Transverse colon (tissue), 4 donors: ENCODE results near the gene AXIN1. TPM values are rescaled to one million over a fixed set of nuclear protein-coding genes. Genes with fewer than 3 reads are reported as not detected.
A peak's percentile ranks its signal among the peaks of the same experiment; 100 is the strongest.

Source experiments
- DNase-seq: peaks from one replicate; pipeline ENCODE4 v3.0.0-alpha.2; 2019
- H3K27ac ChIP-seq, 4 donors: fragments of 200-600 bp; sonication (generic); 2 replicates each; pipeline ENCODE4 v1.5.1; 2016 to 2018; ENCODE audit warnings: inconsistent platforms in 4 of 4
- H3K27me3 ChIP-seq: fragments of 200-600 bp; sonication (generic); 2 replicates; pipeline ENCODE4 v1.5.1; 2017; ENCODE audit warnings: inconsistent platforms
- H3K36me3 ChIP-seq, 4 donors: fragments of 200-600 bp; sonication (generic); 2 replicates each; pipeline ENCODE4 v1.5.1; 2017 to 2019; ENCODE audit warnings: inconsistent platforms in 4 of 4
- H3K4me1 ChIP-seq, 4 donors: fragments of 200-600 bp; sonication (generic); 2 replicates each; pipeline ENCODE4 v1.5.1; 2017 to 2020; ENCODE audit warnings: inconsistent platforms in 4 of 4
- H3K4me3 ChIP-seq, 4 donors: fragments of 200-600 bp; sonication (generic); 1 replicate in 1 of 4; 2 replicates in 3 of 4; pipeline versions ENCODE4 v1.5.1 to v1.6.1; 2017 to 2019; ENCODE audit warnings: inconsistent platforms in 4 of 4
- H3K9me3 ChIP-seq, 2 donors: fragments of 200-600 bp; sonication (generic); 2 replicates each; pipeline ENCODE4 v1.5.1; 2017 to 2019; ENCODE audit warnings: inconsistent platforms in 2 of 2
- EP300 ChIP-seq: sonication (generic); formaldehyde crosslinking; IDR thresholded peaks from one replicate; pipeline ENCODE4 v1.6.1; 2017; ENCODE audit warnings: antibody characterized with exemption, low read depth
- POLR2A ChIP-seq: fragments of 450-650 bp; IDR thresholded peaks from one replicate; pipeline ENCODE4 v1.6.1; 2016; ENCODE audit warnings: antibody characterized with exemption, mild to moderate bottlenecking, moderate library complexity
- POLR2AphosphoS5 ChIP-seq, 3 donors: sonication (generic); formaldehyde crosslinking; IDR thresholded peaks; one replicate each; pipeline ENCODE4 v1.6.1; 2016; ENCODE audit warnings: antibody characterized with exemption in 3 of 3
- WGBS, 2 donors: methylation state at CpG; one replicate each; pipeline ENCODE4 v1.1.5; 2018; ENCODE audit warnings: low coverage in 1 of 2; 5-methylcytosine and 5-hydroxymethylcytosine counted together
- in situ Hi-C, 4 donors: fragments of 200-750 bp; cut with MboI; loops; one replicate each; pipeline versions ENCODE4 v1.15.0 to v1.15.1; 2017; ENCODE audit warnings: low sequenced_read_pairs in 3 of 4, low pct_ligation_motif_present in 1 of 4, low pct_unique_long_range_greater_than_20kb in 1 of 4
- intact Hi-C: fragments of 100-400 bp; cut with DNase I; formaldehyde crosslinking; loops from one replicate; pipeline ENCODE4 v1.15.1; 2023; ENCODE audit warnings: low total_unique reads
- total RNA-seq, 4 donors: library from RNA; depleted of rRNA; stranded (reverse); fragments of >200 nt; gene quantifications; one replicate each; pipeline ENCODE4 v1.1.0, GENCODE V29; 2016
- TF ChIP-seq, protein P1 (sequence below), 5 experiments: fragments of 200-600 bp in 3 of 5; fragments of 450-650 bp in 2 of 5; sonication (generic) in 3 of 5; IDR thresholded peaks; 1 replicate in 2 of 5; 2 replicates in 3 of 5; pipeline ENCODE4 v1.5.1; 2016 to 2017; ENCODE audit warnings: antibody characterized with exemption in 5 of 5, inconsistent platforms in 3 of 5, mild to moderate bottlenecking in 2 of 5, moderate library complexity in 1 of 5

The AXIN1 gene
- total RNA-seq, 4 donors from 2014 or later, result 41.4 to 73.7 (median 58.7) TPM

DNA sequence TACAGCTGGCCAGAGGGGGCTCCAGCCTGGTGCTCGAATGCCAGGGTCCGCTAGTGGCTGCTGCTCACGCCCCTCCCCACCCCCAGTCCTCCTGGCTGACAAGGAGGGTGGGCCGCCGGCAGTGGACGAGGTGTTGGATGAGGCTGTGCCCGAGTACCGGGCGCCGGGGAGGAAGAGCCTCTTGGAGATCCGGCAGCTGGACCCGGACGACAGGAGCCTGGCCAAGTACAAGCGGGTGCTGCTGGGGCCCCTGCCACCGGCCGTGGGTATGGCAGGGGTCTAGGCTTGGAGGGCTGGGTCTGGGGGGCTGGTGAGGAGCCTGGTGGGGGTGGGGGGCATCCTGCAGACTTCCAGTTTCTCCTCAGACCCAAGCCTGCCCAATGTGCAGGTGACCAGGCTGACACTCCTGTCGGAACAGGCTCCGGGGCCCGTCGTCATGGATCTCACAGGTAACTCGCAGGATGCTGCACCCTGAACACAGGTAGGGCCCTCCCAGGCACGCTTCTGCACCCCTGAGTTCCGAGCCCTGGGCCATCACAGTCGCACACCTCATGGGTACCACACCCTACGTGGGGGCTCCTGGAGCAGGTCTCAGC is 70.8 kb downstream of the AXIN1 start:
- Histone ChIP-seq H3K4me3 (no peak overlapping the region), H3K4me1 (peaks cover 6 to 18% (median 11%) of the 10 kb centered on the region in 4 donors), H3K36me3 (no peaks in the 10 kb centered on the region), H3K9me3 (no peaks in the 10 kb centered on the region), H3K27me3 (peaks cover 48% of the 10 kb centered on the region), H3K27ac (no peak overlapping the region)
- in situ Hi-C loops, result no loop called here
- 43% methylated on average over 25 of the region's 25 CpGs; no CpG with 5 or more reads in 1 of the 2 donors for WGBS, 2 donors
- intact Hi-C loops, result no loop called here
- no peak for TF ChIP-seq EP300
- no peak for TF ChIP-seq POLR2AphosphoS5 (IDR thresholded peaks at IDR 0.05)
- TF ChIP-seq, protein P1, sequence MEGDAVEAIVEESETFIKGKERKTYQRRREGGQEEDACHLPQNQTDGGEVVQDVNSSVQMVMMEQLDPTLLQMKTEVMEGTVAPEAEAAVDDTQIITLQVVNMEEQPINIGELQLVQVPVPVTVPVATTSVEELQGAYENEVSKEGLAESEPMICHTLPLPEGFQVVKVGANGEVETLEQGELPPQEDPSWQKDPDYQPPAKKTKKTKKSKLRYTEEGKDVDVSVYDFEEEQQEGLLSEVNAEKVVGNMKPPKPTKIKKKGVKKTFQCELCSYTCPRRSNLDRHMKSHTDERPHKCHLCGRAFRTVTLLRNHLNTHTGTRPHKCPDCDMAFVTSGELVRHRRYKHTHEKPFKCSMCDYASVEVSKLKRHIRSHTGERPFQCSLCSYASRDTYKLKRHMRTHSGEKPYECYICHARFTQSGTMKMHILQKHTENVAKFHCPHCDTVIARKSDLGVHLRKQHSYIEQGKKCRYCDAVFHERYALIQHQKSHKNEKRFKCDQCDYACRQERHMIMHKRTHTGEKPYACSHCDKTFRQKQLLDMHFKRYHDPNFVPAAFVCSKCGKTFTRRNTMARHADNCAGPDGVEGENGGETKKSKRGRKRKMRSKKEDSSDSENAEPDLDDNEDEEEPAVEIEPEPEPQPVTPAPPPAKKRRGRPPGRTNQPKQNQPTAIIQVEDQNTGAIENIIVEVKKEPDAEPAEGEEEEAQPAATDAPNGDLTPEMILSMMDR (IDR thresholded peaks at IDR 0.05), result no peak
- no peak for TF ChIP-seq POLR2A
- DNase-seq, result no peak

DNA sequence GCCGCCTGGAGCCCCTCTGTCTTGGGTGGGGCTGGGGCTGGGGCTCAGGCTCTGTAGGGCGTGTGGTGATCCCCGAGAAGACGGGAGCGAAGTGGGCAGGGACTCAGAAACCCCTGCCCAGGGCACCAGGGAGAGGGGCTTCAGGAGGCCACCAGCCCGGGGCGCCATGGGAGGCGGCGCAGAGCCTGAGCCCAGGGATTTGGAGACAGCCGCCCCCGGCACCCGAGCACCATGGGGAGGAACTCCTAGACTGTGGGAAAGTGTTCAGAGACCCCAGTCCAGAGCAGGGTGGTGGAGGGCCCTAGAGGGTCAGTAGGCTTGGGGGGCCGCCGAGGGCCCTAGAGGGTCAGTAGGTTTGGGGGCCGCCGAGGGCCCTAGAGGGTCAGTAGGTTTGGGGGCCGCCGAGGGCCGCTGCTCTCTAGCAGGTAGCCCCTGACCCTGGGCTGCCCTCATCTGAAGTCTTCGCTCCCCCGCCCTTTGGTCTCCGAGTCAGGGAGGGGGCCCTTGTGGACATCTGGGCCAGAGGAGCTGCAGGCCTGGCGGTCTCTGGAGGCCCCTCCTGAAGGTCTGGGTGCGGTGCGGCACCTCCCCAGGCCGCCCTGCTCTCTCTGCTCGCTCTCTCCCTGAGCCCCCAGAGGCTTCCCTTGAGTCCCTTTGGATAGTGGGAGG is 71.4 kb downstream of the AXIN1 start:
- Histone ChIP-seq H3K4me3 (peak overlapping the region in 2 of 4 donors; percentile 28 to 55), H3K4me1 (peaks cover 6 to 18% (median 11%) of the 10 kb centered on the region in 4 donors)

DNA sequence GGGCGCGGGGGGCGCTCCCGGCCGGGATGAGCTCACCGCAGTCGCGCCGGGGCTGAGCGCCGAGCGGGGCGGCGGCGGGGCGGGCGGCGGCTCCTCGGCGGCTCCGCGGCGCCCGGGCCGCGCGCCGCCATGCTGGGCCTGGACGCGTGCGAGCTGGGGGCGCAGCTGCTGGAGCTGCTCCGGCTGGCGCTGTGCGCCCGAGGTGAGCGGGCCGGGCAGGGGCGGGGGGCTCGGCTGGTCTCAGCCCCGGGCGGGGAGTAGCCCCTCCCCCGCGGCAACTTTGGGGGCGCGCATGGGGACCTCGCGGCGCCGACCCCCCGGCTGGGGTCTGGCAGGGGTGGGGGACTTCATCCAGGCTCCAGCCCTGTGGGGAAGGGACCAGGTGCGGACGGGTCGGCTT is 72.0 kb downstream of the AXIN1 start, which contains the start of gene ARHGDIG:
Gene ARHGDIG, plus strand, starts transcription at position 40 of the 400 bp plus-strand sequence. Its CDS starts 90 bp downstream, at position 130.
- Histone ChIP-seq H3K27ac (no peak within 1 kb of the TSS), H3K9me3 (no peaks in the 10 kb centered on the region), H3K36me3 (no peaks in the 10 kb centered on the region), H3K4me3 (peak within 1 kb of the TSS in 2 of 4 donors; percentile 28 to 55), H3K27me3 (peaks cover 48% of the 10 kb centered on the region), H3K4me1 (peaks cover 6 to 20% (median 11%) of the 10 kb centered on the region in 4 donors)
- intact Hi-C loops, result no loop called here
- TF ChIP-seq, protein P1 (IDR thresholded peaks at IDR 0.05), result no peak
- TF ChIP-seq POLR2A (no peak), POLR2AphosphoS5 (IDR thresholded peaks at IDR 0.05) (no peak), EP300 (no peak)
- WGBS, 2 donors, result 10% methylated on average over 8 of the region's 54 CpGs; no CpG with 5 or more reads in 1 of the 2 donors
- in situ Hi-C loops, result no loop called here
- DNase-seq, result no peak

More for the DNA sequence above, 71.4 kb downstream of the AXIN1 start:
- Histone ChIP-seq H3K27me3 (peaks cover 48% of the 10 kb centered on the region), H3K9me3 (no peaks in the 10 kb centered on the region), H3K27ac (no peak overlapping the region), H3K36me3 (no peaks in the 10 kb centered on the region)
- in situ Hi-C loops (no loop called here), intact Hi-C loops (no loop called here)
- TF ChIP-seq POLR2A (no peak), POLR2AphosphoS5 (IDR thresholded peaks at IDR 0.05) (no peak), EP300 (no peak)
- TF ChIP-seq, protein P1 (IDR thresholded peaks at IDR 0.05), result no peak
- DNase-seq, result no peak
- 44% methylated on average over 26 of the region's 27 CpGs; no CpG with 5 or more reads in 1 of the 2 donors for WGBS, 2 donors

DNA sequence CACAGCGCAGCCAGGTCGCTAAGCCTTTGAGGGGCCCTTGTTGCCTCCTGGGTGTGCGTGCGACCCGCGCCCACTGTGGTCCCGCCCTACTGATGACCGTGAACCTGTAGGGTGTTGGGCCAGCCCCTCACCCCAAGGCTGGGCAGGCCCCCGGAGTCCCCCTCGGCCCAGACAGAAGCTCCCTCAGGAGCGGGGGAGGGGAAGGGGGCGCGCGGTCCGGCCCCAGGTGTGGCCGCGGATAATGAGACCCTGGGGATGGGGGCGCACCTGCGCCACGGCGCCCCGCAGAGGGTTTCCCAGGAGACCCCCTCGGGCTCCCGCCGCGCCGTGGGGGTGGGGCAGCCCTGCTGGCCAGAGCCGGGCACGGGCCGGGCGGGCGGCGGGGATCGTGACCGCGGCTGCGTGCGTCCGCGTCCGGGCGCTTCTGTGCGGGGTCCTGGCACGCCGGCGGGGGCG is 72.5 kb downstream of the AXIN1 start:
- no peak for DNase-seq
- intact Hi-C loops, result no loop called here
- WGBS, 2 donors, result 14% methylated on average over 13 of the region's 47 CpGs; no CpG with 5 or more reads in 1 of the 2 donors
- no peak for TF ChIP-seq POLR2AphosphoS5 (IDR thresholded peaks at IDR 0.05)
- no peak for TF ChIP-seq EP300
- TF ChIP-seq, protein P1 (IDR thresholded peaks at IDR 0.05), result no peak
- TF ChIP-seq POLR2A, result no peak
- in situ Hi-C loops, result no loop called here
- Histone ChIP-seq H3K9me3 (no peaks in the 10 kb centered on the region), H3K4me3 (peak overlapping the region in 2 of 4 donors; percentile 12 to 37), H3K4me1 (peaks cover 7 to 24% (median 14%) of the 10 kb centered on the region in 4 donors), H3K27ac (no peak overlapping the region), H3K27me3 (peaks cover 53% of the 10 kb centered on the region), H3K36me3 (no peaks in the 10 kb centered on the region)
